GM21367 (cell line): ENCODE measurements around the gene VDR.

Source experiments
- ATAC-seq: cut with Tn5 transposase; IDR thresholded peaks from one replicate; pipeline ENCODE4 v1.9.1; 2021; ENCODE audit not compliant: unreplicated experiment

The VDR gene

DNA sequence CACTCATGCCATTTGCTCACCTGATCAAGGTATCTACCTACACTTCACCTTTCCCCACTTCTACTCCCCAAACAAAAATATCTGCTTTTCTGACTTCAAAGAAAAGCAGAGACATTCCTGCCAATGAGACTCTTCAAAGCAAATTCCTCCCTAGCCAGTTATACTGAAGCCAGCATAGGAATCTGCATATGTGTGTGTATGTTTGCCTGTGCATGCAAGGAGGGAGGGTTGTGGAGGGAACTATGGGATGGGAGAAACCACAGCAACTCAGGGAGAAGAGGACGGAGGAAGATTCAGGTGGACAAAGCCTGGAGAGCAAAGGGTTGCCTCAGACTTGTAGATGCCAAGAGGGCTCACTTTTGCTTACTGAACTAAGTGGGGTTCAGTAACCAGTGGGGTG, 26.4 kb upstream of the VDR start:
- no peak for ATAC-seq

DNA sequence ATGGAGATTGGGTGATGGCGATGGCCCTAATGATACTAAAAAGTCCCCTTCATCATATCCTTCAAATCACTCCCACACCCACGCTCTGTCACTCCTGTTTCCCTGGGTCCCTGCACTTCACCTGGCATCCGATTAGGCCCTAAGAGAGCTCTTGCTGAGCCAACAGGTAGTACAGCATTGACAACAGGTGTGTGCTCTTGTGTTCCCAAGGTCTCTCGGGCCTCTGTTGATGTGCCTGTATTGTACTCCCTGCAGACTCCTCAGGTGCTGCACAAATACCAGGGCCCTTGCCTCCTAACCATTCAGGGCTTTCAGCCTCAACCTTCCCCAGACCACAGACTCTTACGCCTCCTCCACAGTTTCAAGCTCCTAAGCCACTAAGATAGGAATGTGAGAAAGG, 25.8 kb upstream of the VDR start:
- no peak for ATAC-seq

DNA sequence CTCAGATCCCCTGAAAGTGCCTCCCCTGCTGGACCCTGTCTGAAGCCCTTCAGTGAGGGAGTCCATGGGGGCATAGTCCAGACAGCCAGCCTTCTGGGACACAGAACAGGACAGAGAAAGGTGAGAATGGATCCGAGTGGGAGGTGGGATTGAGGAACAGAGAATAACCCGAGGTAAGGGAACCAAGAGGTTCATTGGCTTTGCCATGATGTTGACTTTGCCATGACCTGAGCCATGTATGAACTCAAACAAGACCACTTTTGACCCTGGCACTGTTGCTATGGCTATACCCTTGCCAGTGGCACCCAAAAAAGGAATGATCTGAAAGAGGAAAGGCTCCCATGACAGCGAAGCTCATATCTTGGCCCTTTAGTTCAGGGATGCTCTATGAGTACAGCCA, 22.6 kb upstream of the VDR start:
- ATAC-seq, result no peak

DNA sequence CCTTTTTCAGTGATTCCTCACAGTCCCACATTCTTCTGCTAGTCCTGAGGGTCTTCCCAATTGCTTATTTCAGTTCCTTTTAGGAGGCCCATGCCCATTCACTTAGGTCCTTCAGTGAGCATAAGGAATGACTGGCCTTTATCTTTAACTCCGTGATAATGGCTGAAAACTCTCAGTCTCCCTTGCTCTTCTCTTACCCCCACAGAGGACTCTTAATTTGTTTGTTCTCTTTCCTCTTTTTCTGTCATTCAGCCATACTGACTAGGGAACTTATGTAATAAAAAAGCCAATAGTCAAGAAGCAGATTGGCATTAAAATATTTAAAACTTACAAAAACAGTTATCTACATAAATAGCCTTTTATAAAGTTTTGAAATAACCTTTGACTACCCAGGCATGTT, 17.1 kb upstream of the VDR start:
- no peak for ATAC-seq

DNA sequence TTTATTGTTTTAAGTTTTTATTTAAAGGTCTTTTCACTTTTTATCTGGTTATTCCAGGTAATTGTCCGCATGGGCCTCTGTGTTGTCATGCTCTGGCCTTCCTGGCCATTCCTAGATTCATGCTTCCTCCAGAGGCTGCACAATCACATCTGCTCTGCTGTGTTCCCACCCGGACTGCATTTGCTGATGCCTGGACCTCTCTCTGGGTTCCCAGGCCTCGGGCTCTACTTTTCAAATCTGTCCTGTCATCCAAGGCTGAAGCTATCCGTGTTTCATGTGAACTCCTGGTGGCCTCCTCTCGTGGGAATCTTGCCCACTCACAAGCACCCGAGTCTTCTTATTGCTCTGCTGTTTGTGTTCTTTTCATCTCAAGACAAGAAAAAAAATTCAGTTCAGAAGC, 16.1 kb upstream of the VDR start:
- no peak for ATAC-seq

DNA sequence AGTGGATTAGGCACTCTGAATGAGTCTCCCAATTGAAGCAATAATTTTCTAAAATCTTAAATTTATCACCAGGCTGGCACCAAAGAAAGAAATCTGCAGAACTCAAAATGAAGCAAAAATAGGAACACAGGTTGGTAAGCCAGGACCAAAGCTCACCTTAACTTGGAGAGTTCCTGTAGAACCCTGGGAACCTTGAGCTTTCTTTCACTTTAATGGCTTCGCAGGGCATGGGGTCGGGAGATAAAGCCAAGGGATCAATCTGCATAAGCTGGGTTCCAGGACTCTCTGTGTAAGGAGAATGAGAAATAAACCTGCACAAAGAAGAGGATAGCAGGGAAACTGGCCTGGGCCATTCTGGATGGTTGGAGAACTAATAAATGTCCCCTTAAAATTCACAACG, 8.3 kb upstream of the VDR start:
- no peak for ATAC-seq

DNA sequence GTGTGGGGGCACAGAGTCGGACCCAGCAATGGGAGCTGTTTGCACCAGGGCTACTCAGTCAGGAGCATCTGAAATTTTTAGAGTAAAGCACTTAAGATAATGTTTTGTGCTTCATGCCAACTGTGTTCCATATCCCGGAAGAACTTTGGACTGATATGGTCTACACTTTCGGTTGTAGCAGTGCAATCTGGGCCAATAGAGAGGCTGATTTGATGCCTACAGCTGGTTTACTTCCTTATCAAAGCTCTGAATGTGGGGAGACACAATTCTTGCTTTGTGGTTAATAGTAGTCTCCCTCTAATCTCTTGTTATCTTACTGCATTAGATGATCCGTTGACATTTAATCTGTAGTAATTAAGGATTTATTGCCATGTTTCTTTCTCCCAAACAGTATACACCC, 7.8 kb upstream of the VDR start:
- no peak for ATAC-seq

DNA sequence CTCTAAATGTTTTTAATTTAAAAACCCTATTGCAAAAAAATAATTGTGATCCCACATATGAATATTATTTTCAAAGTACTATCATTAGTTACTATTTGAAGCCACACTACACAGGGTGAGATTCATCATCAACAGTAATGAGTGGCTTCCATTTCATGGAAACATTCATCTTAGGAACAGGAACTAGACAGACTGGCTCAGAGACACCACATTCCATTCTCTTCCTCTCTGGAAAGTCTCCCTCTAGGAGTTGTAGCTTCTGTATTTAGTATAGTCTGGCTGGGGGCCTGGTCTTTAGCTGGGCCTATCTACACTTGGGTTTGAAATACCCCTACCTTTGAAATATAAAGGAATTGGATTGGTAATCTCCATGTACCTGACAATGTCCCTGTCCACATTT, 6.2 kb upstream of the VDR start:
- no peak for ATAC-seq

DNA sequence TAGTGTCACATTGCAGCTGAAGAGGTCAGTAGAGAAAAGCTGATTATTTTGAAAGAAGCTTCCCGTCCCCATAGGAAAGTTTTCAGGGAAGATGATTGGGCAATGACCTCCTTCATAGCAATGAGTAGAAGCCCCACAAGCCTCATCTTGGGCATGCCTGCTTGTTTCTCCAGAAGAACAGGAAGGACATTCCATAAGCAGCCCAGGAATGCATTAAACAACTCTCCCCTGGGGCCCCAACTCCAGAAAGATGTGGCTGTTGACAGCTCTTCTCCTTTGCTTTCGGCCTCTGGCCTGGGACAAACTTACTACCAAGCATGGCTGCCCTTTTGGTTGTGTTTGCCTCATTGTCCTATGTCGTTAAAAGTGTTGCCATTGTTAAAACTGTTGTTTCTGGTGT, 5.7 kb upstream of the VDR start:
- no peak for ATAC-seq

DNA sequence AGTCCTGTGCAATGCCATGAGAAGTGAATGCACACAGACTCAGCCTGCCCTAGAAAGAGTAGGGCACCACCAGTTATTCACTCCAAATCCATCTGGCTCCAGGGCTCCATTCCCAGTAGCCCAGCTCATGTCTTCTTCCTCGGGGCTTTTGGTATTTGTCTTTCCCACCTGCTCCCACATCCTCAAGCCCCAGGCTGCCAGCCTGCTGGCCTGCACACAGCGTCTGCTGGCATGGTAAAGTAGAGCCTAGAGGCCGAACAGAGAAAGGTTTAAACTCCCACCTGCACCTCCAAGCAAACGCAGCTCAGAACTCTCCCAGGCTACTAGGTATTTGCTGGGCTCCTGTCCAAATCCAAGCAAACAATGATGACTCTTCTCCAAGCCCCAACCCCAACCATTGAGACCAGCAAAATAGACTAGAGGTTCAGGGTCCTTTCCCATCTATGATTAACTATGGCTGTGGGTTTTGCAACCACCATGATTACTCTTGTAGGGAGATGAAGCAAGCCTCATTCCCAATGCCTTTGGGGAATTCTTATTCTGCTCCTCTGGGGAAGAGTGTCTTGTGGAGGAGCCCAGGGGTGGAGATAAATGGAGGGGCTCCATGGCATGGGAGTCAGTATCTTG, 5.2 kb upstream of the VDR start:
- no peak for ATAC-seq

DNA sequence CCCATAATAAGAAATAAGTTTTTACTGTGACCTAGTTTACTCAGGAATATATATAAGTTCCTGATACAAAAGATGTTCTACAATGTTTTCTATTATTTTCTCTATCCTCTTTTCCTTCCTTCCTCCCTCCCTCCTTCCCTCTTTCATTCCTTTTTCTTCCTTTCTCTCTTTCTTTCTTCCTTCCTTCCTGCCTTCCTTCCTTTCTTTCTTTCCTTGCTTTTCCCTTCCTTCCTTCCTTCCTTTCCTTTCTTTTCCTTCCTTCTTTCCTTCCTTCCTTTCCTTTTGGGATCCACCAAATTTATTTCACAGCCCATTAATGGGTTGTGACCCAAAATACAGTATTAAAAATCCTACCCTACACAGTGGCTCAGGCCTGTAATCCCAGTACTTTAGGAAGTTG, 3.9 kb upstream of the VDR start:
- ATAC-seq, result no peak

DNA sequence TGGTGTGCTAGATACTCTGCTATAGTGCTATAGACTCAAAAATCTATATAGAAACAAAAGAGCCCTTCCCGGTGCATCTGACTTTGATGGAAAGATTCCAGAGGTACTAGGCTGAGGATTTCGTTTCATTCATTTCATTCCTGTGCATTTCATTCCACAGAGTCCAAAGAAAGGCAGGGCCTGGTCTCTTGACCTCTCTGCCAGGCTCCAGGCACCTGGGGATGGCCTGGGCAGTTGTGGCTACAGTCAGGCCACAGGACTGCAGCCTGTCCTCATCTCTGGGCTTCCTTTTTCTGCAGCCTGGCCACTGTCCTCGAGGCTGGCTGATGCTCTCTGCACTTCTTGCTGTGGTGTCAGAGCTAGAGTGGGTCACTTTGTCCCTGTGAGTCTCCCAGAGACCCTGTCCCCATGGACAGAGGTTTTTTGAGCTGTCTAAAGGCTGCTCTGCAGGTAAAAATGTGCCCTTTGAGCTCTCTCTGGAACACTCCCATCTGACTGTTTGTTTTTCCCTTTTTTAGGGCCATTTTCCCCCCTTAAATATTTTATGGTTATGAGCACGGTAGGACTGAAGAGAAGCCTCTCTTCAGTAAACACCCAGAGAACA, 3.2 kb upstream of the VDR start:
- ATAC-seq, result no peak

DNA sequence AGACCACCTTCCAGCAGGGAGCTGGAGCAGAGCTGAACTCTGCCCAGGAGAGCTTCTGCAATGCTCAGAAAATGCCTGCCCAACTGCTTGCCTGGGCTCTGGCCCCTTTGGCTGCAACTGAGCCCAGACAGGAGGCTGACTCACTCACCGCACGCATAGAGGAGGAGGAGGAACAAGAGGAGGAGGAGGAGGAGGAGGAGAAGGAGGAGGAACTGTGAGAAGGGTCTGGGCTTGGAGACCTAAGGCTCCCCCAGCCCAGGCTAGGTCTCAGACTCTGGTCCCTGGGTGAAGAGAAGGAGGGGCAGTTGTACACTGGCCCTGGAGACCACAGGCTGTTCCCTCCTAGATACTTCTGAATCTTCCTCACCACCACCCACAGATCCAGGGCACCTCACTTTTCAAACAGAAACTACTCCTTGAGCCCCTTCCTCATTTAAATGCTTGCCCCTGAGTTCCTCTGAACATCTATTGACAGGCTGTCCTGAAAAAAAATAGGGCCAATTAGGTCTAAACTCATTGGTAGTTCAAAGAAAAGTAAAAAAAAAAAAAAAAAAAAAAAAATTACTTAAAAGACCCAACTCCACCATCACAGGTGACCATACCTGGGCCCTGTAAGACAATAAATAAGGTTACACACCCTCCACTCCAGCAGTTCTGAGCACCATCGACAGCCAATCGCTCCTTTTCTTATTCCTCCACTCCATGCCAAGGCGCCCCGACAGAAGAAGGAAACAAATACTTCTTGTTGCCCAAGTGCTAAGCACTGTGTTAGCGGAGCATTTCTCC, 674 bp downstream of the VDR start:
- ATAC-seq, result no peak

DNA sequence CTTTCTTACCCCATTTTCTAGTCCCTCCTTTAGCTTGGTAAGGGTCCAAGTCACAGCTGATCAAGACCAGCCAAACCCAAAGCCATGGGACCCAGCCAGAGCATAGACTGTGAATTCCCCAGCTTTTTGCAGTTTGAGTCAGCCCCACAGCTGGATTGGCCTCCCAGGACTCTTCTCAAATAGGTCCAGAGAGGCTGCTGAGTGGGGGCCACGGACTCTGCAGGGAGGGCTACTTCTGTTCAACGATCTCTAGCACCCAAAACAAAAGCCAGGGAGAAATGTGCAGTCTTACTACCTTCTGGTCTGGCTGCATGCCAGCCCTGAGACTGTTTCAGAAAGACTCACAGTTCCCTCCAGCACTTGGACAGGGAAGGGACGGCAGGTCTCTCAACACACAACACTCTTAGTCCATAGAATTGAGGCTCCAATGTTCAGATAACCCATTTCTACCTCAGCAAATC, 1.6 kb downstream of the VDR start:
- ATAC-seq, result no peak

DNA sequence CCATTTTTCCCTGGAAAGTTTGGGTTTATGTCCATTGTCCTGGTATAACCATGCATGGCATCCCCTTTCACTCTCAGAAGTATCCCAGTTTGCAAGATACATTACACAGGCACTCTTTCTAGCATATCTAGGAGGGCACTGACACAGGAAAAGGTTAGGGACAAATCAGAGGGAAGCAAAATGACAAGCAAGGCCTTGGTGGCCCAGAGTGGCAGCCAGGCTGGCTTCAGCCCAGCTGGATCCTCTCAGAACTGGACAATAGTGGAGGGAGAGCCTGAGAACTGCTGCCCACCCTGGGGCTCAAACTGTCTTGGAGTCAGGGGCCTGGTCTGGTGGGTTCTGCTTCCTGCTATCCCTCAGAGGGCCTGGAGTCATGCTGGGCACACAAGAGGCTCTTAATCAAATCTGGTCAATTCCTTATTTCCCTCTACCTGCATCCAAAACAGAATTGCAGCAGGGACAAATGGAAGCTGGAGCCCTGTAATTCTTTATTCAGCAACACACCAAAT, 2.6 kb downstream of the VDR start:
- no peak for ATAC-seq

DNA sequence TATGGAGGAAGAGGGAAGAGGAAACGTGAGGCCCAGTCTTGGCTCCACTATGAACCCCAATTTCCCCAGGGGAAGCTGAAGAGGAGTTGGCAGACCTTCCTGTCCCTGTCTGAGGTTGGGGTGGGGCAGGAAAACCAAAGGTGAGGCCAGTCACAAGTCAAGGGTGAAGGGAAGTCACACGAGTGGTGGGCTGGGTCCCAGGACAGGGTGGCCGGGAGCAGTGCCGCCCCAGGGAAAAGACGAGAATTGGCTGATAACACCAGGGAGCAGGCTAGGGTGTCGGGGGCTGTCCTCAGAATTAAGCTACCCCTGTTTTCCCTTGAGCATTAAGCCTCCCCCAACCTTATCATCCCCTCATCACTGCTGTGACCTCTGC, 3.1 kb downstream of the VDR start:
- no peak for ATAC-seq

DNA sequence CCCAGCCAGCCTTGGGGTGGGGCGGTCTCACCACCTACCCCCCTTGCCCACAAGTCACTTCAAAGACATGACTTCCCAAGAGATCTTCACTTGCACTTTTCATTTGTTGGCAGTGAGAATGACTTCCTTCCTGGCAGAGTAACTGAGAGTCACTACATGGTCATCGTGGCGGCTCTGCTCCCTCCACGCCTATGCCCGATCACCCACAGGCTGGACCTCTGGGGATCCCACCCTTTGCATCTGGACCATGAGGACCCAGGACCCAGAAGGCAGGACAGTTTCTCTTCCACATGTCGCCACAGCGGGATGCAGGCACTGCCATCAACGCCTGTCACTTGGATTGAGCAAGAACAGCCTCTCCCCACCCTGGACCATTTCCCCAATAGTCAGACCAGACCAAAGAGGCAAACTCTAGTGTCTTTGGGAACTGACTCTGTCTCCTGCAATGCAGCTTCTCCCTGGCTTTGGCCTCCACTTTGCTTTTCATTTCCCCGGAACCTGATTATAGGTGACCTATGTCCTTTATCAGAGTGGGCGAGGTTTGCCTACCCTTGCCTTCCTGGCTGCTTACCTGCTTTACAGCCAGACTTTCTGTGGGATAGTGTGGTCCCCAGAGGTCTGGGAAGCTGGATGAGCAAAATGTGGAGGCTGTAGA, 3.6 kb downstream of the VDR start:
- ATAC-seq, result no peak

DNA sequence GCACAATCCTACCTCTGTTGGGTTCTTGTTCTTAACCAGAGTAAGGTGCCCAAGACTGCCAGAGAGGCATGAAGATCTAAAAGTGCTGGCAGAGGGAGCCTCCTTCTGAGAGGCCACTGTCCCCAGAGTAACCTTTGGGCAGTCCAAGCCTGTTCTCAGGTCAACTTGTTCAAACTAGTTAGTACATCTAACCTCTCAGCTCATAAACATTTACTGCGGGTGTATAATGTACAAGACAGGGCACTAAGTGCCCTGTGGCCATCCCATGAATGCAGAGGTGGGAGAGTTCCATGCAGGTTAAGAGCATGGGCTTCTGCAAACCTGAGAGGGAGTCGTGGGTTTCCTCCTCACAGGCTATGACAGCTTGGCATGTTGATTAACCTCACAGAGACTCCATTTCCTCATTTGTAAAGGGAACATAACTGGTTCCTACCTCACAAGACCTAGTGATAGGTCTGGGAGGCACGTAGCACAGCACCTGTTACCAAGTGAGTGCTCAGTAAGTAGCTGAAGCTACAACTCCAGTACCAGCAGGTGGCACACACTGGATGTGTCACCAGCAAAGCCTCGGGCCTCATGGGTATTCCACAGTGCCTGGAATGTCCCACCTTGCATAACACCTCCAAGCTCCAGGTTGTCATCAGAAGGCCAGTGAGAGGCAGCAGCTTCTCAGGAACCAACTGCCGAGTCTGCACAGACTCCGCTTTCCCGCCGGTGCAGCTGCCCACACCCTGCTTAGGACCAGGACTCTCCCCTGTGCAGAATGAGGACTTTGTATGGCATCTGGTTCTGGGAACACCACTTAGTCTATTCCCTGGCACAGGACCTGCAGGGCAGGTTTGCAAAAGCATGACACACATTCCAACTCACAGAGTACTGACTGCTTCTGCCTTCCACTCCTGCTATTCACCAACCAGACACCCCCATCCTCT, 4.4 kb downstream of the VDR start:
- ATAC-seq, result no peak

DNA sequence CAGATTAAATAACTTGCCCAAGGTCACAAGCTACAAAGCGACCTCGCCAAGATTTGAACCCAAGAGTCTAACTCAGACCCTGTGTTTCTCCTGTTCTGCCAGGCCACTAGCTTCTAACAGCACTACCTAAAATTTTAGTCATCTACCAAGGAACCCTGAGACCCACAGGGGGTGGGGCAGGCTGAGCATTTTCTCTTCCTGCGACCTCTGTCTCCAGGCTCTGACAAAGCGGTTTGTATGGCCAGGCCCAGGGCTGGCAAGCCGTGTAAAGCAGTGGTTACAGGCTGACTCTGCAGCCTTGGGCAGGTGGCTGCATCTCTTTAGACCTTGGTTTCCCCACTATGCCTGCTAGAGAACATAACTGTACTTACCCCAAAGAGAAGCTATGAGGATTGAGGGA, 5.3 kb downstream of the VDR start:
- no peak for ATAC-seq

DNA sequence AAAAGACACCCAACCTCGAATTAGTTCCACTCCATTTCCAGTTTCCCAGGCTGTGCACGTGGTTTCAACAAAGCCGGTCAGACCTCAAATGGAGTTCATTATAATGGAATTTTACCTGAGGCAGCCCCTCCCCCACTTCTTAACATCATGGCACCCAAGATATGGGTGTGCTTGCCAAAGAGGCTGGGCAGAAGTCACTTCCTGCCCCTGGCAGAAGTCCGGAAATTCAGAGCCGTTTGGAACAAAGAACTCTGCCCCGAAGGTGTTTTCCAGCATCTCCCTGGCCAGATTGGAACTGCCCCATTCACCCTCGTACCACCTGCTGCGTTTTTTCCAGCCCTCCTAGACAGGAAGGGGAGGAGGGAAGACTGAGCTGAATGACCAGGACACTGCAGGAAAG, 8.2 kb downstream of the VDR start:
- ATAC-seq, result no peak

DNA sequence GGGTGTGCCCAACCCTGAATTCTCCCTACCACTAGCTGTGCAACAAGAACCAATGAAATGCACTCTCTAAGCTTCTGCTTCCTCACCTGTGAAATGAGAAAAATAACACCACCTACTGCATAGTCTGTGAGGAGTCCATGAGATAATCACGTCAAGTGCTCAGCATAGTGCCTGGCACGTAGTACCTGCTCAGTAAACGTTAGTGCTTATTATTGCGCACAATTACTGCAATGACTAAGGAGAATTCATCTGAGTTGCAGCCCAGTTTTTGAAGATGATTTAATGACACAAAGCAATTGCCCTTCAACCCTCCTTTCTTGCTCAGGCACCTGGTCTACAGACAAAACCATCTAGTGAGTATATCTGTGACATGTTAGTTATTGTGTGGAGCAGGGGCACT, 8.8 kb downstream of the VDR start:
- no peak for ATAC-seq
